B cell (primary cell): ENCODE data around the gene AGAP1. TPM values are rescaled to one million over a fixed set of nuclear protein-coding genes. Genes with fewer than 3 reads are reported as not detected.

Experiments
- polyA plus RNA-seq: library from polyadenylated mRNA; depleted of rRNA; stranded (reverse); fragments of >200 nt; gene quantifications from 2 replicates; pipeline ENCODE4 v1.2.3, GENCODE V29; 2012
- small RNA-seq: library from RNA; depleted of rRNA; stranded (forward); fragments of <200 nt; gene quantifications from one replicate; pipeline ENCODE3, GENCODE V24; 2012; ENCODE audit warnings: low replicate concordance, low read depth; ENCODE audit not compliant: insufficient read length
- total RNA-seq, 2 donors: library from RNA; stranded (reverse); fragments of 120-200 nt in 1 of 2; gene quantifications; 1 replicate in 1 of 2; 2 replicates in 1 of 2; pipeline versions ENCODE4 v1.2.3 to v1.2.4, GENCODE V29; 2013 to 2022

Gene AGAP1
- total and polyA plus RNA-seq, 2 donors (not counting 1 experiment from before 2014, with no cell fraction given) = 0.01 TPM; not detected in 1

Small RNAs within 50 kb of the gene (small RNA-seq; reads per million reads assigned to genes)
- gene RF00019 = not detected
- not detected for gene RN7SL204P
- not detected for gene RNU7-127P
- not detected for gene TMSB10P1
